Breast epithelium (tissue), 4 donors: ENCODE measurements around the gene TARS2. TPM values are rescaled to one million over a fixed set of nuclear protein-coding genes. Genes with fewer than 3 reads are reported as not detected.

Experiments used
- DNase-seq, 2 donors: peaks; one replicate each; pipeline ENCODE4 v3.0.0-alpha.2; 2019; ENCODE audit warnings: low spot score in 2 of 2
- H3K27ac ChIP-seq, 2 donors: fragments of 200-600 bp; sonication (generic) in 1 of 2; one replicate each; pipeline ENCODE4 v1.5.1; 2016 to 2019; ENCODE audit warnings: mild to moderate bottlenecking in 1 of 2
- H3K27me3 ChIP-seq, 2 donors: fragments of 200-600 bp; sonication (generic) in 1 of 2; one replicate each; pipeline versions ENCODE4 v1.5.1 to v1.6.0; 2017 to 2019; ENCODE audit warnings: control low read depth in 1 of 2, mild to moderate bottlenecking in 1 of 2
- H3K36me3 ChIP-seq: fragments of 200-600 bp; one replicate; pipeline ENCODE4 v1.5.1; 2019
- H3K4me1 ChIP-seq, 2 donors: fragments of 200-600 bp; sonication (generic); one replicate each; pipeline ENCODE4 v1.5.1; 2016 to 2019; ENCODE audit warnings: control low read depth in 1 of 2
- H3K4me3 ChIP-seq, 3 donors: fragments of 200-600 bp; sonication (generic); 1 replicate in 2 of 3; 2 replicates in 1 of 3; pipeline ENCODE4 v1.5.1; 2016 to 2019; ENCODE audit warnings: mild to moderate bottlenecking in 3 of 3, moderate library complexity in 2 of 3
- H3K9me3 ChIP-seq, 2 donors: fragments of 200-600 bp; sonication (generic) in 1 of 2; one replicate each; pipeline ENCODE4 v1.5.1; 2016 to 2019; ENCODE audit warnings: control low read depth in 1 of 2
- POLR2A ChIP-seq: fragments of 450-650 bp; IDR thresholded peaks from one replicate; pipeline ENCODE4 v1.6.1; 2016; ENCODE audit warnings: antibody characterized with exemption, mild to moderate bottlenecking, moderate library complexity
- POLR2AphosphoS5 ChIP-seq, 3 donors: sonication (generic); formaldehyde crosslinking; IDR thresholded peaks; one replicate each; pipeline ENCODE4 v1.6.1; 2017; ENCODE audit warnings: antibody characterized with exemption in 3 of 3
- intact Hi-C: fragments of 100-400 bp; cut with DNase I; formaldehyde crosslinking; loops from one replicate; pipeline ENCODE4 v1.15.1; 2023; ENCODE audit warnings: low total_unique reads
- total RNA-seq, 3 donors: library from RNA; depleted of rRNA; stranded (reverse); fragments of >200 nt; gene quantifications; one replicate each; pipeline ENCODE4 v1.1.0, GENCODE V29; 2016
- TF ChIP-seq, protein P1 (sequence below), 3 donors: fragments of 450-650 bp; IDR thresholded peaks; one replicate each; pipeline ENCODE4 v1.5.1; 2016 to 2017; ENCODE audit warnings: antibody characterized with exemption in 3 of 3, mild to moderate bottlenecking in 3 of 3, moderate library complexity in 3 of 3

TARS2 gene
- total RNA-seq, 3 donors from 2014 or later, result 12.1 to 21.4 (median 19.9) TPM

DNA sequence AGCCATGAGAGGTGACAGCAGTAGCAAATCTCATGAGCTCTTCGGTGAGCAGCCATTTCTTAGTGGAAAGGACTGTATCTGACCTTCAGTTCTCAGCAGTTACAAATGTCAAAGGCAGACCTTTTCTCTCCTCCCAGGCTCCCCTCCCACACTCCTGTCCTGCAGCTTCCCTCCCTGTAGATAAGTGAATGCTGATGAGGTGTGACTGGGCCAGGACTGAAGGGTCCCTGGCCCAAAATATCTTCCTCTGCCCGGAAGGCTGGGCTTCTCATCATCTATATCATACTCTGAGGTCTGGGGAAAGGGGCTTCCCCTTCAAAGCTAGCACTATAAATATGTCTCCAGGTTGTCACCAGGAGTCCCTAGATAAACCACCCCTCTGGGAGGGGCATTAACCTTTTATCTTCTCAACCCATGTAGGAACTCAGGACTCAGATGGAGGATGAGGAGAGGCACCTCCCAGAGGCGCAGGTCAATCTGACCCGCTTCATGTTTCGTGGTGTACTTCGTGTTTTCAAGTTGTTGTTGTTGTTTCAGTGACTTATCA is 58.3 kb downstream of the TARS2 start:
- Histone ChIP-seq H3K4me1 (peaks cover 0 to 10% of the 10 kb centered on the region in 2 donors), H3K27ac (no peak overlapping the region), H3K36me3 (no peaks in the 10 kb centered on the region), H3K4me3 (no peak overlapping the region), H3K27me3 (no peaks in the 10 kb centered on the region), H3K9me3 (no peaks in the 10 kb centered on the region)
- no peak for DNase-seq
- TF ChIP-seq, protein P1, sequence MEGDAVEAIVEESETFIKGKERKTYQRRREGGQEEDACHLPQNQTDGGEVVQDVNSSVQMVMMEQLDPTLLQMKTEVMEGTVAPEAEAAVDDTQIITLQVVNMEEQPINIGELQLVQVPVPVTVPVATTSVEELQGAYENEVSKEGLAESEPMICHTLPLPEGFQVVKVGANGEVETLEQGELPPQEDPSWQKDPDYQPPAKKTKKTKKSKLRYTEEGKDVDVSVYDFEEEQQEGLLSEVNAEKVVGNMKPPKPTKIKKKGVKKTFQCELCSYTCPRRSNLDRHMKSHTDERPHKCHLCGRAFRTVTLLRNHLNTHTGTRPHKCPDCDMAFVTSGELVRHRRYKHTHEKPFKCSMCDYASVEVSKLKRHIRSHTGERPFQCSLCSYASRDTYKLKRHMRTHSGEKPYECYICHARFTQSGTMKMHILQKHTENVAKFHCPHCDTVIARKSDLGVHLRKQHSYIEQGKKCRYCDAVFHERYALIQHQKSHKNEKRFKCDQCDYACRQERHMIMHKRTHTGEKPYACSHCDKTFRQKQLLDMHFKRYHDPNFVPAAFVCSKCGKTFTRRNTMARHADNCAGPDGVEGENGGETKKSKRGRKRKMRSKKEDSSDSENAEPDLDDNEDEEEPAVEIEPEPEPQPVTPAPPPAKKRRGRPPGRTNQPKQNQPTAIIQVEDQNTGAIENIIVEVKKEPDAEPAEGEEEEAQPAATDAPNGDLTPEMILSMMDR (IDR thresholded peaks at IDR 0.05), result no peak
- TF ChIP-seq POLR2A (no peak), POLR2AphosphoS5 (IDR thresholded peaks at IDR 0.05) (no peak)
- intact Hi-C loops, result no loop called here

DNA sequence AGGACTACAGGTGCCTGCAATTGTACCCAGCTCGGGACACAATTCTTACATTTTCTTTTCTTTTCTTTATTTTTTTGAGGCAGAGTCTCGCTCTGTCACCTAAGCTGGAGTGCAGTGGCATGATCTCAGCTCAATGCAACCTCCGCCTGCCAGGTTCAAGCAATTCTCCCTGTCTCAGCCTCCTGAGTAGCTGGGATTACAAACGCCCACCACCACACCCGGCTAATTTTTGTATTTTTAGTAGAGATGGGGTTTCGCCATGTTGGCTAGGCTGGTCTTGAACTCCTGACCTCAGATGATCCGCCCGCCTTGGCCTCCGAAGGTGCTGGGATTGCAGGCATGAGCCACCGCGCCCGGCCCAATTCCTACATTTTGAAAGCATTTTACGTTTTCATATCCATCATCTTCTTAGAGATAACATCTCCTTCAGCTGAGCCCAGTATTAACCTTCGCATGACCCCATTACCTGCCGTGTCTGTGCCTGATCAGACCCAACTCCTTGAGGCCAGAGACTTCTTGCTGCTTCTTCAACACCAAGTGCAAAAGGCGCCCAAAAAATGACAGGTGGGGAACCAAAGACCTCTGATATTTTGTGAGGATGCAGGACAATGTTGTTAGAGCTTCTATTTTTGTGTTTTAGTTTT is 59.2 kb downstream of the TARS2 start:
- TF ChIP-seq, protein P1 (IDR thresholded peaks at IDR 0.05), result no peak
- no peak for TF ChIP-seq POLR2A
- no peak for TF ChIP-seq POLR2AphosphoS5 (IDR thresholded peaks at IDR 0.05)
- Histone ChIP-seq H3K27ac (no peak overlapping the region), H3K36me3 (no peaks in the 10 kb centered on the region), H3K4me3 (no peak overlapping the region), H3K9me3 (no peaks in the 10 kb centered on the region), H3K4me1 (peaks cover 0 to 14% of the 10 kb centered on the region in 2 donors), H3K27me3 (no peaks in the 10 kb centered on the region)
- no peak for DNase-seq
- intact Hi-C loops, result no loop called here

DNA sequence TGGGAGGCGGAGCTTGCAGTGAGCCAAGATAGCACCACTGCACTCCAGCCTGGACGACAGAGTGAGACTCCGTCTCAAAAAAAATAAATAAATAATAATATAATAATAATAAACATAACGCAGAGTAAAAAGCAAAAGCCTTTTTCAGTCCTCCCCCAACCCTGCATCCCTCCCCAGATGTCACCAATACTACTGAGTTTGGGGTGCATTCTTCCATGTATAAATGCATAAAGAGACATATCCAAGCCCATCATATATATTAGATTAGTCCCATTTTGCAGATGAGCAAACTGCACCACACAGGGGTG is 61.1 kb downstream of the TARS2 start:
- intact Hi-C loops, result no loop called here
- Histone ChIP-seq H3K4me3 (peak overlapping the region; percentile 62 to 88 (median 62)), H3K4me1 (peaks cover 12 to 20% of the 10 kb centered on the region in 2 donors), H3K36me3 (no peaks in the 10 kb centered on the region), H3K27ac (peak overlapping the region; percentile 84 to 97), H3K27me3 (no peaks in the 10 kb centered on the region), H3K9me3 (no peaks in the 10 kb centered on the region)
- no peak for TF ChIP-seq POLR2AphosphoS5 (IDR thresholded peaks at IDR 0.05)
- TF ChIP-seq, protein P1 (IDR thresholded peaks at IDR 0.05), result no peak
- no peak for TF ChIP-seq POLR2A
- no peak for DNase-seq

DNA sequence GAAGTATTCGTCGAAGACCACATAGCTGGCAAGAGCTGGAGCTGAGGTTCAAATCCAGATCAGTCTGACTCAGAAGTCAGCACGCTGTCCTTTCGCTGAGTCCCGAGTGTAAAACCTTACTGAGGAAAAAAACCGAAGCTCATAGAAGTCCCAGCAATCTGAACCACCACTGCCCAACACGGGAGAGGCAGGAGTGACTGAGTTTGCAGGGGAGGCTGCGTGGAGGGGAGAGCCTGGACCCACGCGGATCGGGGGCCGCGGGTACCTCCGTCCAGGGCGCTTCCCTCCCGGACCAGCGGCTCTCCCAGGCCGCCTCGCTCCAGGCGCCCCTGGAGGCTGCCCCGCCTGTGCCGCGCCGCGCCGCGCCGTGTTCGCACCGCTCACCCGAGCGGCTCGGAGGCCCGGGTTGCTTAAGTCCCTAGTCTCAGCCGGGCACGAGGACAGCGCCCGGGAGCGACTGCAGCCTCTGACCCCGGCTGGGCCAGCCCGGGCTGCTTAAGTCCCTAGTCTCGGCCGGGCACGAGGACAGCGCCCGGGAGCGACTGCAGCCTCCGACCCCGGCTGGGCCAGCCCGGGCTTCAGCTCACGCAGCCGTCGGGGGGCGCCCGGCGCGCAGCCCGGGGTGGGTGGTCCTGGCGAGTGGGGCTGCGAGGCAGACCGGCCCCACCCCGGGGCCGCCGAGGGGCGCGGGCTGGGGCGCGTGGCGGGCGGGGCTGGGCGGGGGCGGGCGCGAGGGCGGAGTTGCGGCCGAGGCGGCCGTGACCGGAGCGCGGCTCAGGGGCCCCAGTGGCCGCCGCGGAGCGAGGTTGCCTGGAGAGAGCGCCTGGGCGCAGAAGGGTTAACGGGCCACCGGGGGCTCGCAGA is 61.6 kb downstream of the TARS2 start, which contains the start of gene ADAMTSL4:
TSS of gene ADAMTSL4 (plus strand) at position 777 of the 864 bp plus-strand sequence. CDS start 2,881 bp downstream, outside the sequence.
- H3K36me3 ChIP-seq, result no peaks in the 10 kb centered on the region
- no peaks in the 10 kb centered on the region for H3K27me3 ChIP-seq
- H3K4me3 ChIP-seq, result peak within 1 kb of the TSS; percentile 62 to 88 (median 62)
- H3K9me3 ChIP-seq, result no peaks in the 10 kb centered on the region
- TF ChIP-seq, protein P1 (IDR thresholded peaks at IDR 0.05), result no peak
- TF ChIP-seq POLR2A, result no peak
- TF ChIP-seq POLR2AphosphoS5 (IDR thresholded peaks at IDR 0.05), result no peak
- intact Hi-C loops, result no loop called here
- peak within 1 kb of the TSS; percentile 84 to 97 for H3K27ac ChIP-seq
- peak in 1 of 2 donors; percentile 63 for DNase-seq
- peaks cover 12 to 20% of the 10 kb centered on the region in 2 donors for H3K4me1 ChIP-seq
